OCI-LY7 (cell line): ENCODE data around the gene SSNA1.

Experiments
- EZH2phosphoT487 ChIP-seq: fragments of 200-600 bp; sonication (generic); IDR thresholded peaks from 2 replicates; pipeline ENCODE4 v1.6.1; 2018; ENCODE audit warnings: low read depth, borderline replicate concordance, mild to moderate bottlenecking, mixed run types, antibody characterized with exemption, low read length, moderate library complexity, mixed read lengths
- TF ChIP-seq, protein P1 (sequence below): fragments of 200-600 bp; sonication (generic); conservative IDR thresholded peaks from 2 replicates; pipeline ENCODE4 v1.5.1; 2014; ENCODE audit warnings: mild to moderate bottlenecking, antibody characterized with exemption, low read length, moderate library complexity, mixed read lengths

DNA sequence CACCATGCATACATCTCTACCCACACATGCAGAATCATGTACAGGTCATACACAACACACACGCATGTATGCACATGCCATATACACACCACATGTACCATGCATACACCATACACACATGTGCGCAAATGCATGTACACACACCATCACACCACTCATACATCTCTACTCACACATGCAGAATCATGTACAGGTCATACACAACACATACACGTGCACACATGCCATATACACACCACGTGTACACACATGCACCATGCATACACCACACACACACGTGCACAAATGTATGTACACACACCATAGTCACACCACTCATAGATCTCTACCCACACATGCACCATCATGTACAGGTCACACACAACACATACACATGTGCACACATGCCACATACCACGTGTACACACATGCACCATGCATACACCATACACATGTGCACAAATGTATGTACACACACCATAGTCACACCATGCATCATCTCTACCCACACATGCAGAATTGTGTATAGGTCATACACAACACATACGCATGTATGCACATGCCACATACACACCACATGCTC is 35.6 kb upstream of the SSNA1 start:
- TF ChIP-seq, protein P1, sequence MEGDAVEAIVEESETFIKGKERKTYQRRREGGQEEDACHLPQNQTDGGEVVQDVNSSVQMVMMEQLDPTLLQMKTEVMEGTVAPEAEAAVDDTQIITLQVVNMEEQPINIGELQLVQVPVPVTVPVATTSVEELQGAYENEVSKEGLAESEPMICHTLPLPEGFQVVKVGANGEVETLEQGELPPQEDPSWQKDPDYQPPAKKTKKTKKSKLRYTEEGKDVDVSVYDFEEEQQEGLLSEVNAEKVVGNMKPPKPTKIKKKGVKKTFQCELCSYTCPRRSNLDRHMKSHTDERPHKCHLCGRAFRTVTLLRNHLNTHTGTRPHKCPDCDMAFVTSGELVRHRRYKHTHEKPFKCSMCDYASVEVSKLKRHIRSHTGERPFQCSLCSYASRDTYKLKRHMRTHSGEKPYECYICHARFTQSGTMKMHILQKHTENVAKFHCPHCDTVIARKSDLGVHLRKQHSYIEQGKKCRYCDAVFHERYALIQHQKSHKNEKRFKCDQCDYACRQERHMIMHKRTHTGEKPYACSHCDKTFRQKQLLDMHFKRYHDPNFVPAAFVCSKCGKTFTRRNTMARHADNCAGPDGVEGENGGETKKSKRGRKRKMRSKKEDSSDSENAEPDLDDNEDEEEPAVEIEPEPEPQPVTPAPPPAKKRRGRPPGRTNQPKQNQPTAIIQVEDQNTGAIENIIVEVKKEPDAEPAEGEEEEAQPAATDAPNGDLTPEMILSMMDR, result no peak
- no peak for TF ChIP-seq EZH2phosphoT487
